Body of pancreas (tissue), 4 donors: ENCODE measurements around the gene CEBPG. TPM values are rescaled to one million over a fixed set of nuclear protein-coding genes. Genes with fewer than 3 reads are reported as not detected.

ENCODE experiments used
- ATAC-seq: fragments of 150-250 bp; one replicate; pipeline ENCODE4 v1.9.1; 2016
- DNase-seq, 4 donors: peaks; one replicate each; pipeline ENCODE4 v3.0.0-alpha.2; 2019
- H3K27ac ChIP-seq, 4 donors: fragments of 200-600 bp; sonication (generic); 1 replicate in 3 of 4; 2 replicates in 1 of 4; pipeline versions ENCODE4 v1.5.1 to v1.6.1; 2016 to 2019; ENCODE audit warnings: mild to moderate bottlenecking in 1 of 4, mixed read lengths in 1 of 4, moderate library complexity in 1 of 4
- H3K27me3 ChIP-seq, 2 donors: fragments of 200-600 bp; sonication (generic); one replicate each; pipeline ENCODE4 v1.6.0; 2016; ENCODE audit warnings: mild to moderate bottlenecking in 1 of 2
- H3K36me3 ChIP-seq, 2 donors: fragments of 200-600 bp; sonication (generic); replicated peaks in 1 of 2; 2 replicates each; pipeline ENCODE4 v1.5.1; 2016; ENCODE audit warnings: low read depth in 2 of 2; ENCODE audit not compliant: insufficient read depth in 1 of 2
- H3K4me1 ChIP-seq: fragments of 200-600 bp; sonication (generic); one replicate; pipeline ENCODE4 v1.6.0; 2016
- H3K4me3 ChIP-seq, 2 donors: fragments of 200-600 bp; sonication (generic); 1 replicate in 1 of 2; 2 replicates in 1 of 2; pipeline ENCODE4 v1.5.1; 2016 to 2019
- H3K9me3 ChIP-seq, 3 donors: fragments of 200-600 bp; sonication (generic); 1 replicate in 2 of 3; 2 replicates in 1 of 3; pipeline ENCODE4 v1.5.1; 2016
- CTCF ChIP-seq, 7 experiments: fragments of 450-650 bp in 4 of 7; fragments of 200-600 bp in 3 of 7; sonication (generic) in 3 of 7; IDR thresholded peaks; one replicate each; pipeline ENCODE4 v1.5.1; 2016 to 2019; ENCODE audit warnings: antibody characterized with exemption in 7 of 7
- POLR2A ChIP-seq, 3 donors: fragments of 450-650 bp; IDR thresholded peaks; one replicate each; pipeline ENCODE4 v1.6.1; 2016; ENCODE audit warnings: antibody characterized with exemption in 3 of 3, mild to moderate bottlenecking in 2 of 3
- WGBS, 2 donors: methylation state at CpG; one replicate each; pipeline ENCODE4 v1.1.5; 2017; 5-methylcytosine and 5-hydroxymethylcytosine counted together
- intact Hi-C: fragments of 100-400 bp; cut with DNase I; formaldehyde crosslinking; loops from one replicate; pipeline ENCODE4 v1.15.1; 2023
- total RNA-seq, 2 donors: library from RNA; depleted of rRNA; stranded (reverse); fragments of >200 nt; gene quantifications; one replicate each; pipeline ENCODE4 v1.1.0, GENCODE V29; 2016

Gene CEBPG
- total RNA-seq, 2 donors from 2014 or later: 13.2 to 16.3 TPM

- no peaks in the 10 kb centered on the region for H3K4me1 ChIP-seq
- H3K36me3 ChIP-seq: no peaks in the 10 kb centered on the region
- TF ChIP-seq POLR2A (IDR thresholded peaks at IDR 0.05): no peak
- TF ChIP-seq CTCF (IDR thresholded peaks at IDR 0.05): no peak
- H3K9me3 ChIP-seq: no peaks in the 10 kb centered on the region
- WGBS, 2 donors: 87 to 93% methylated on average over 9 to 22 of the region's 27 CpGs
- intact Hi-C loops: loop anchor here (2.0 kb wide), 1 partner anchor 169 kb away; no protein-coding TSS in a partner anchor
- no peak overlapping the region for H3K4me3 ChIP-seq
- no peak overlapping the region for H3K27ac ChIP-seq
- no peaks in the 10 kb centered on the region for H3K27me3 ChIP-seq
- DNase-seq: no peak
- no peak for ATAC-seq
These were observed 36.6 kb downstream of the CEBPG start for GRCh38 chr19:33409906-33410685.

GRCh38 chr19:33410915-33411401, 37.4 kb downstream of the CEBPG start:
- intact Hi-C loops: no loop called here
- no peak for DNase-seq
- Histone ChIP-seq H3K36me3 (no peaks in the 10 kb centered on the region), H3K4me3 (no peak overlapping the region), H3K27ac (no peak overlapping the region), H3K4me1 (no peaks in the 10 kb centered on the region), H3K9me3 (no peaks in the 10 kb centered on the region), H3K27me3 (no peaks in the 10 kb centered on the region)
- no peak for ATAC-seq
- 83 to 86% methylated on average over 14 to 21 of the region's 21 CpGs for WGBS, 2 donors
- TF ChIP-seq POLR2A (IDR thresholded peaks at IDR 0.05) (no peak), CTCF (IDR thresholded peaks at IDR 0.05) (no peak)

GRCh38 chr19:33411621-33412180, 38.2 kb downstream of the CEBPG start:
- 93% methylated on average over 3 to 19 of the region's 20 CpGs for WGBS, 2 donors
- intact Hi-C loops: no loop called here

GRCh38 chr19:33412601-33413425, 39.3 kb downstream of the CEBPG start:
- H3K27me3 ChIP-seq: no peaks in the 10 kb centered on the region
- intact Hi-C loops: no loop called here
- DNase-seq: no peak
- WGBS, 2 donors: 84 to 87% methylated on average over 14 to 18 of the region's 18 CpGs
- no peak overlapping the region for H3K27ac ChIP-seq
- no peaks in the 10 kb centered on the region for H3K9me3 ChIP-seq
- H3K4me1 ChIP-seq: no peaks in the 10 kb centered on the region
- H3K4me3 ChIP-seq: no peak overlapping the region
- ATAC-seq: no peak
- no peak for TF ChIP-seq CTCF (IDR thresholded peaks at IDR 0.05)
- no peaks in the 10 kb centered on the region for H3K36me3 ChIP-seq

More at GRCh38 chr19:33411621-33412180, 38.2 kb downstream of the CEBPG start:
- H3K4me1 ChIP-seq: no peaks in the 10 kb centered on the region
- H3K27me3 ChIP-seq: no peaks in the 10 kb centered on the region
- no peak for TF ChIP-seq CTCF (IDR thresholded peaks at IDR 0.05)
- TF ChIP-seq POLR2A (IDR thresholded peaks at IDR 0.05): no peak
- H3K36me3 ChIP-seq: no peaks in the 10 kb centered on the region
- no peak for ATAC-seq
- H3K4me3 ChIP-seq: no peak overlapping the region
- no peaks in the 10 kb centered on the region for H3K9me3 ChIP-seq
- H3K27ac ChIP-seq: no peak overlapping the region
- DNase-seq: no peak
